GM19099 (cell line): ENCODE results near the gene CTNNBL1.

Experiments
- POLR2A ChIP-seq: IDR thresholded peaks from 3 replicates; pipeline ENCODE4 v1.6.1; 2011; ENCODE audit warnings: low read depth; ENCODE audit not compliant: insufficient read length; ENCODE audit errors: extremely low read depth

Gene CTNNBL1

DNA sequence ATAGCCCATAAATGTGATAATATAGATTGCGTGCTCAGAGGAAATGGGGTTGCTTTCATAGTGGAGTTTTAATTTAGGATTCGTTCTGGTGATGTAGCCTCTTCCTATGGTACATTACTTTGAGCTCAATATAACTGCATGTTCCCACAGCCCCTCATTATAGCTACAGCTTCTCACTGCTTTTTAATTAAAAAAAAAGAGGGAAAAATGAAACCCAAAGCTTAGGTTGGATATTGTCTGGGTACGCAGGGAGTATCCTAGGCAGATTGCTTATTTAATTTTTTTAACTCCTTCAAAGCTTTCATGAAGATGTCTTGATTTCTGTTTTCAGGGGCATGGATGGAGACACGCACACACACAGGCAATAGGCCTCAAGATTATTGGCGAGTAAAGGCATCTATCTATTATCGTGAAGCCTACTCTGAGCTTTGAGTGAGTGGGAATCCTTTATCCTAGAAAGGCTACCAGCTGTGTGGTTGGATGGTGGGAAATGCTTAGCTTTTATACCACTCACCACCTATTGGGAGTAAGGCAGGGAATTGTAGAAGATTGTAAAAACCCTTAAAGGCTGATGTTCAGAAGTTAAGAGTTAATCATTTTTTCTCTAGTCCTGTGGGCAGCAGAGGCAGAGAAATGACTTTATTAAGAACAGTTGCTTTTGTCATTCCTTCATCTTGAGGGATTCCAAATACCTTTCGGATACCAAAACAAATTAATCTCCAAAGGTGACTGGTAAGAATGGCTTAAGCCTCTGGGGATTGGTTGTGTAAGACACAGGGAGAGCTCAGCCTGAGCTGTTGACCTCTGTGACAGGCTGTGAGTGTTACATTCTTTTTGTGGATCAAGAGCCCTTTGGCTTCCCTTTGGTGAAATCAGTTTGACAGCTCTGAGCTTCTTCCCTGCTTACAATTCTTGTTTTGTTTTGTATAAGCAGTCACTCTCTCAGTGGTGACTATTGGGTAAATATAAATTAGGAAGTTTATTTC is 33.4 kb downstream of the CTNNBL1 start:
- no peak for TF ChIP-seq POLR2A

DNA sequence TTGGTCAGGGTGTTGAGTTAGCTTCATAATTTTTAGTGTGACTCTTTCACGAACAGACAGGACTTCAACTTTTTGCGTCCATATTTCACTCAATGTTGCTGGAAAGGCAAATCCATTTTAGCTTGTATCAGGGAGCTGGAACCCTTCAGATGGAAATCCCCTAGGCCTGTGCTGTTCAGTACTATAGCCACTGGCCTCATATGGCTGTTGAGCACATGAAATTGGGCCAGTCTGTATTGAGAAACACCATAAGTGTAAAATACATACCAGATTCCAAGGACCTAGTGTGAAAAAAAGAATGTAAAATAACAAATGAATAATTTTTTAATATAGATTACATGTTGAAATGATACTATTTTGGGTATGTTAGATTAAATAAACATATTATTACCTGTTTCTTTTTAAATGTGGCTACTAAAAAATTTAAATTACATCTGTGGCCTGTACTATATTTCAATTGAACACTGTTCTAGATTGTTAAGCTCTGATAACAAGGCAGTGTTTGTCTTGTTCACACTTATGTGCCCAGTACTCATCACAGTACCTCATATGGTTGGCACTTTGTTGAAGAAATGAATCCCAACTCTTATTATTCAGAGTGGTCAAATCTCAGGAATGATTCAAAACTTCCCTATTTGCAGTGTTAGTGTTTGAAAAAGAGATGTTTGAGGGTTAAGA is 34.3 kb downstream of the CTNNBL1 start:
- TF ChIP-seq POLR2A: no peak

DNA sequence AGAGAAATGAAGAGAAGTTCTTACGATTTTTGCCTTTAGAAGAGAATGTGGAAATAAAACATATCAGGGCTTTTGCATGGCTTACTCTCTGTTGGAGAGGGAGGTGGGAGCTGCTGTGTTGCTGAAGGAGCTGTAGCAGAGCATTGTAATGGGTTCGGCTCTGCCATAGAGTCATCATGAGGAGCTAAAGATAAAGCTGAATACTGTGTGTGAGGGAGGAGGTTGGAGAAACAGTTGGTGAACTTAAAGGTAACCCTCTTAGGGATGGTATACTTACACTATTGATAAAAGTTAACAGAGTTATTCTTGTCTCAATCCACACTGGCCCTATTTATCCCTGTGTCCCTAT is 34.8 kb downstream of the CTNNBL1 start:
- TF ChIP-seq POLR2A: no peak

DNA sequence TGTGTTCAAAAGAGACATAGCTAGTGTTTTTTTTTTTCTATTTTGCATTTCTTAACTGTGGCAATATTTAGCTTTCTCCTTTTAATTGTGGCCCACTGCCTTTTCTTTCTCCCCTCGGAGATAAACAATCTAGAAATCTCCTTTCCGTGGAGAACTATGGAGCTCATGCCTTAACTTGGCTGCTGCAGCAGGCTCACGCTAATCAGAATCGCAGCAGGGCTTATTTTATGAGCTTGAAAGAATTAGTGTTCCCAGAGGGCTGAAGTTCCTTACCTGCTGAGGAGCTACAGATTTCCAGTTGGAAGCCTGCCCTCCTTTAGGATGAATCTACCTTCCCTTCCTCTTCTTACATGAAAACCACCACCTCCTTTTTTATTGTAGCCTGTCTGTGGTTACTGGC is 35.6 kb downstream of the CTNNBL1 start:
- TF ChIP-seq POLR2A: no peak

DNA sequence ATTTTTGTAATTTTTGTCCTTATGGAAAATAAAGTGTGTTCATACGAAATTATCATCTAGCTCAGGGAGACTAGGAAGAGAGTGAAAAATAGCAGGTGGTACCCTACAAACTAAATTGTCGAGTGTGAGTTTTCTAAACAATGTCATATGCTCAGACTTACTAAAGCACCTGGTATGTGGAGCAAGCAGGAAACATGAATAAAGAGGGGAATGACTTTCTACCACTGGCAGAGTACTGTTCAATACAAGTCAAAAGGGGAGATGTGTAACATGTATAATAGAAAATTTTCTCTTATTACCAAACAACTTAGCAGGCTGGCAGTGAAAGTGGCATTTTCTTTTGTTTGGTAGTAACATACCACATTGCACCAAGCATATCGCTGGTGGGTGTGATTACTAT is 36.1 kb downstream of the CTNNBL1 start:
- TF ChIP-seq POLR2A: no peak

DNA sequence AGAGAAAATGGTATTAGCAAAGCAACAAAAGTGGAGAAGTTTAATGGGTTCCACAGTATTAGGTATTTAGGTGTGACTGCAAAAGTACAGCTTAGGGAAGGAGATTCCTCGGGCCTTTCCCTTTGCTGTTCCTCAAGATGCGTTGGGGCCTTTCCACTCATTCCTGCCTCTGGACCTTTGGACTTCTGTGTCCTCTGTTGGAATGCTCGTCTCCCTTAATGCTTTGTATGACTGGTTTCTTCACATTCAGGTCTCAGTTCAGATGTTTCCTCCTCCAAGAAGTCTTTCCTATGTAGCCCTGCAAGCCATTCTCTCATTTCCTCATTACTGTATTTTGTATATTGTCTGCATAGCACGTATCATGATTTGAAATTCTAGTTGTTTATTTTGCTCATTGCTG is 39.6 kb downstream of the CTNNBL1 start:
- no peak for TF ChIP-seq POLR2A

DNA sequence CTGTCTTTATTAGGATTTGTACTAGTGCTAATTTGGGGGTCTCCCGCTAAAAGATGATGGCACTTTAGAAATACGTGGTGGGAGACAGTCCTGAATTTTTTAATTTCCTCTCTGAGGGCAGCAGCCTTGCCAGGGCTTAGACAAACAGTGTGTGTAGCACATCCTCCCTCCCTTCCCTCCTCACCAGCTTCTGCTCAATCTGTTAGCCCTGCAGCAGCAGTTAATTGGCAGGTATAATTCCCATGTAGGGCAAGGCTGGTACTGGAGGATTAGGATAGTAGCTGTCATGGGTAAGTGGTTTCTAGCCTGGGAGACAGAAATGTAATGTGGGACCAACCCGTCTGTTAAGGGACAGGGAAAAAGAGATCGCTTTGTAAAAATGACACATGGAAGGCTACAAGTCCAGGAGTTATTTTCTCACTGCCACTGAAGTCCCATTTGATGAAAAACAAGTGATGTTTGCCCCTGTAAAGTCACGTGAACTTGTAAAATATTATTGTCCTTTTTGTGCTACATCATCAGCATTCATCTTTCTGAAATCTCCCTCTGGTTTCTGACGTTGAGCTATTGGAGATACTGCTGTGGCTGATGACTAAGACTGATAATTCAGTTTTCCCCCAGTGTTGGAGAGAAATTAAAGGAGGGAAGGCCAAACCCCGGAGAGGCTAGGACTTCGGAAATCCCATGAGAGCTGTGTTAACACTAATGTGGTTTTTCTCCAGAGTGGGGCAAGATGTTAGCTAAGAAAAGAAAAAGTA is 40.6 kb downstream of the CTNNBL1 start:
- no peak for TF ChIP-seq POLR2A

DNA sequence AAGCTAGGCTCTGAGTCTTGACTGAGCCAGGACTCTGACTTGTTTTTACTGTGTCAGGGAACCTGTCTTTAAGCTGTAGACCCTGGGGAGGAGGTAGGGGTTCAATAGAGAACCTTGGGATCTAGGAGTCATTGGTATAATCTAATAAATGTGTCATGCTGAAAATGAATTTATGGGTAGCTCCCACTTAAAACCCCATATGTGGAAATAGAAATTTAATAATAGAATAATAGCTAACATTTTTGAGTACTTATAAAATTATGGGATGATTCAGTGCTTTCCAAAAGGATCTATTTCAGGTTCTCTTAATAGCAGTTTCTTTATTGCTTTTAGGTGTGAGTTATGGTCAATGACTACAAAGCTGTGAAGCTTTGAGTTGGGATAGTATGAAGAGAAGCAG is 41.7 kb downstream of the CTNNBL1 start:
- TF ChIP-seq POLR2A: no peak

DNA sequence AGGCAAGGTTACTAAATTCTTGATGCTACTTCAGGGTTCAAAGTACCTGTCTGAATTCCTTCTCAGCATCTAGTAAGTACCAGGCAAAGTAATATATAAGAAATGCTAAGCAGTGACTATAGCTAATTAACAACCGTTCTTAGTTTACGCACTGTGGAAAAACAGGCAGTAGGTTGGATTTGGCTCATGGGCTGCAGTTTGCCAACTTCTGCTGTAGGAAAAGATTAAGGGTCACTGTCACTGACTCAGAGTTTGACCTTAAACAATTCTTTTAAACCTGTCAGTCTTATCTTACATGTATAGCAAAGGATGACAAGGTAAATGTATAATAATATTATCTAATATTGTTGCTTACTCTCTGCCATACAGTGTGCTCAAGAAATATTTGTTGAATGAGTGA is 42.3 kb downstream of the CTNNBL1 start:
- no peak for TF ChIP-seq POLR2A

DNA sequence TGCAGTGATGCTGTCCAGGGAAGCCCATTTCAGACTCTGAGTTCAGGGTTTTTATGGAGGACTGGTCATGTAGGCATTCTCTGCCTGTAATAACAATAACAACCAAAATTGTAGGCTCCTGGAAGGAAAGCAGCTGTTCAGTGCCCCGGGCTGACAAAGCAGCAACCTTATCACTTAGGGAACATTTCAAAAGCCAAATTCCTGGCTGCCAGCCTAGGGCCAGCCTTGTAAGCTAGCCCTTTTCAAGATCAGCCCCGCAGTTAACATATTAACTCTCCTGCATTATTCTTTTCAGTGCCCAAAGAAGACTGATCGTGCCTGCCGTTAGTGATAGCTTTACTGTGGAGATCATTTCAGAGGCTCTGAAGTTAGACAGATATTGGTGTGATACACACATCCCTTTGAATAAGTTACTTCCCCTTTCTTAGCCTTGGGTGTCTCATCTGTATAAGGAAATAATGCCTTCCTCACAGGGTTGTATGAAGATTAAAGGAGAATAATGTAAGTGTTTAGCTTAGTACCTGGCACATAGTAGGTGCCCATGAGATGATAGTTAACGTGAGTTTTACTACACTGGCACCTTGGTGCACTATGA is 44.1 kb downstream of the CTNNBL1 start:
- TF ChIP-seq POLR2A: no peak

DNA sequence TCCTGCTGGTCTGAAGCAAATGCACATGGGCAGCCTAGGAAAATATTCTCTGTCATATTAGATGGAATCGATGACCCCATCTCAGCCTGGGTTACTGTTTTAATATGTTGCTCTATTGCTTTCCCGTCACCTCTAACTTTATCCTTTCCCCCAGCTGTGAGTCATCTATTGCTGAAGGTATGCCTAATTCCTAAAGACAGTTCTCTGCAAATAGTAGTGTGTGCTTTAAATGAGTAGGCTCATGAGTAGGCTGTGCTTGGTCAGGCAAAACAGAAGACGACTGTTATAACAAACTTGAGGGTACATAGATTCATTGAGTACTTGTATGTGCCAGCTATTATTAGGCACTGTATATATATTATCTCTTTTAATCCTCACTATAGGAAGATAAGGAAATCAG is 47.2 kb downstream of the CTNNBL1 start:
- TF ChIP-seq POLR2A: no peak

DNA sequence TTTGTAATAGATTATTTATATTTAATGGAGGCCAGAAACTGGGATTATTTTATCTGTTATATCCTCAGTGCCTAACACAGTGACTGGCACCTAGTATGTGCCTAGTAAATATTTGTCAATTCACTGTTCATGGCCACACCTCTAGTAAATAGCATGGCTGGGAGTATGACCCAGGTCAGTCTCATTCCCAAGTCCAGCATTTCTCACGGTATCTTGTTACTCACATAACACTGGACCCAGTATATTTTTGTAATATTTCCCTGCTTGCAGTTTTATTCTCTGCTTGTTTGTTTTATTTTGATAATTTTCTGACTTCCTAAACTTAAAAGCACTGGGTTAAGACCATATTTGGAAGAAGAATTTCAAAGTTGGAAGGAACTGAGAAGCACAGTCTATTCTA is 47.7 kb downstream of the CTNNBL1 start:
- no peak for TF ChIP-seq POLR2A

DNA sequence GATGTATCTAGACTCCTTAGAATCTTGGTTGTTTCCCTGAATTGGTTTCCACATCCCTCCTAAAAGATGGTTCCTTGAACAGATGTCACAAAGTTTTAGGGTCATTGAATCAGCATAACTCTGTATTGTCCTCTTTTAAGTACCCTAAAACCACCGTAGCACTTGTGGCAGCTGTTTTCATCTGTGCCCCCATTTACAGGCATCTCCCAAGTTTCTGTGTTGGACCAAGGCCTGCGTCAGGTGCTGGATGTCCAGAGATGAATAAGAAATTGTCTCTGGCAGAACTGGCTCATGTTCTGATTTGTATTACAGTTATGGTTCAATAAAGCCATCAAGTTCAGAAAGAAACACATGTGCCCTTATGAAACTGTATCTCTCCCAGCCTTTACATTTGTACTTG is 48.3 kb downstream of the CTNNBL1 start:
- no peak for TF ChIP-seq POLR2A

DNA sequence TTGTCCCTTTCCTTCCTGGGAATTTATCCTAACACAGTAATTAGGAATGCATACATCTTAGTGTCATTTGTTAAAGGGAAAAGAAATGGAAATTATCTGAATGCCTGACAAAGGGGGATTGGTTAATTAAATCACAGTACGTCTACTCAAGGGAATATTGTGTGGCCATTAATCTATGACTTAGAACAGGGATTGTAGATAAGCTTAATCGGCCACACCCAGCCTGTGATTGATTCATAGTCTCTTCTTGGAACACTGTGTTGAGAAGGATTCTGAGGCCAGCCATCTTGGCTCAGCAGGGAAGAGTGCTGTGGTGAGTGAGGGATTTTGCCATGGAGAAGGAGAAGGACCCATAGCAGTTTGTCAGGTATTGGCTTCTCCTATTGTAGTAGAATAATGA is 50.5 kb downstream of the CTNNBL1 start:
- TF ChIP-seq POLR2A: no peak

DNA sequence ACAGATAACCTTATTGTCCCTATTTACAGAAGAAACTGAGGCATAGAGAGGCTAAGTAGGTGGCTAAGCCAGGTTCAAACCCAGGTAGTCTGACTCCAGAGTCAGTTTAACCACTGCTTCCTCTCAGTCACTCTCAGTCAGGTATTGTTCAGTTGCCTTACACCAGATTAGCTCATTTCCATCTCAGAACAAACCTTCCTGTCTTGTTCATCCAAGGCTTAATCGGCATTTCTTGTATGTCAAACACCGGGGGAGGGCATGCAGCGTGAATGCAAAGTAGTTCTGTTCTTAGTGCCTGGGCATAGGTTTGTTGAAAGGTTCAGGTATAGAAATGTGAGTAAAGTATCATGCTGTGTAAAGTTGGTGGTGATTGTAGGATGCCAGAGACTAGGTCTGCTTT is 51.7 kb downstream of the CTNNBL1 start:
- TF ChIP-seq POLR2A: no peak

DNA sequence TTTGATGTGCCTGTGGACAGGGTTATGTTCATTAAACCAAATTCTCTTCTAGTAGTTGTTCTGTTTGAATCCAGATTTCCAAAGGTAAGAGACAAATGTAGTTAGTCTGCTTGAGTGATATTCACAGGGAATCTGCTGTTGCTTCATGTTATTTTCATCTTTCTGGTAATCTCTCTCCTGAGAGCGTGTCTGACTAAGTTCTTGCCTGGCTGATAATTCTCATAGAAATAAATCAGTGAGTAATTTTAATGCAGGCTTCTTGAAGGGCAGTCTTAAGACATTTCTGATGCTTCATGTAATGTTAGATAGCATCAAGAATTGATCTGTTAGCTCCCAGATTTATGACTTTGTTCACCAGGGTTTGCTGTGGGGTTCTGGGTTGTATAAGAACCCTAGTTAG is 54.2 kb downstream of the CTNNBL1 start:
- TF ChIP-seq POLR2A: no peak

DNA sequence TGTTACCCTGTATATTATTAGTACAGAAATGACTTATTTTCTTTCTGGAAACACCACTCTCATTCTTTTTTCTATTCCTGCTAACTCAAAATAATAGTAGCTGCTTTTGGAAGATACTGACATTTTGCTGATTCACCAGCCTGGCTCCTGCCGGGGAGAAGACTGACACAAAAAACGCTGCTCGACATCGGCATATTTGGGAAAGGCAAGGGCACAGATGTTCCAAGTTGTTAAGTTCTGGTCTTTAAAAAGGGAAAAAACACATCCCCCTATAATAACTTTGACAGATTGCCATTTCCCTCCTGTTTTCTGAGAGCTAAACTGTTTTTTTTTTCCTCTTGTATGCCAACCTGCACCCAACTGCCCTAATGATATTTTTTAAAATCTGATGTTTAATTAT is 55.4 kb downstream of the CTNNBL1 start:
- TF ChIP-seq POLR2A: no peak
